HepG2 (cell line): ENCODE measurements around the gene OARD1. TPM values are rescaled to one million over a fixed set of nuclear protein-coding genes. Genes with fewer than 3 reads are reported as not detected.
A peak's percentile ranks its signal among the peaks of the same experiment; 100 is the strongest.
"Not testable (repeated sequence)": the region's sequence is repeated elsewhere in the genome, so short reads cannot be mapped to it uniquely, and the experiment has no call there.

ENCODE experiments used
- ATAC-seq: fragments of 200-7000 bp; cut with Tn5 transposase; 3 replicates; pipeline ENCODE4 v1.9.1; 2020; ENCODE audit warnings: mild to moderate bottlenecking, moderate library complexity
- BruUV-seq: library from RNA; stranded (reverse); fragments of 400-500 nt; replicated peaks from 2 replicates; lab custom pipeline; 2021; lab: Mats Ljungman, UMichigan
- CTCF ChIA-PET: fragments of 300-600 bp; formaldehyde crosslinking; extraction: SDS; loops from one replicate; lab custom pipeline; 2021; ENCODE audit warnings: low total read pairs, inconsistent platforms, low intra/inter-chr PET ratio; lab: Yijun Ruan, JAX
- POLR2A ChIA-PET: fragments of 350-600 bp; sonication (Branson Sonifier 250); formaldehyde crosslinking; loops from one replicate; lab custom pipeline; 2020; ENCODE audit warnings: antibody characterized with exemption, inconsistent platforms; lab: Yijun Ruan, JAX
- DNase-seq: peaks from one replicate; pipeline ENCODE4 v3.0.0-alpha.2; 2015; ENCODE audit warnings: low spot score
- FAIRE-seq: peaks from 3 replicates; lab custom pipeline; 2011; peaks lifted over from hg19 to GRCh38; lab: Jason Lieb, UNC
- H2AFZ ChIP-seq: one replicate; pipeline ENCODE4 v1.6.1; 2011; ENCODE audit warnings: low read length, inconsistent platforms
- H3K27ac ChIP-seq: fragments of 300-600 bp; 3 replicates; pipeline ENCODE4 v1.8.0; 2011; ENCODE audit warnings: mixed run types, mild to moderate bottlenecking, mixed read lengths, low read length, inconsistent platforms; ENCODE audit not compliant: insufficient read depth; ENCODE audit errors: extremely low read length
- H3K27me3 ChIP-seq, 2 experiments: fragments of 200-600 bp in 1 of 2; 2 replicates in 1 of 2; 3 replicates in 1 of 2; pipeline versions ENCODE4 v1.6.0 to v1.8.0; 2011; ENCODE audit warnings: low read length in 2 of 2, mild to moderate bottlenecking in 2 of 2, moderate library complexity in 2 of 2, inconsistent platforms in 1 of 2; ENCODE audit not compliant: insufficient read depth in 2 of 2, control insufficient read depth in 1 of 2
- H3K36me3 ChIP-seq, 2 experiments: fragments of 200-600 bp in 1 of 2; replicated peaks in 1 of 2; 2 replicates in 1 of 2; 3 replicates in 1 of 2; pipeline versions ENCODE4 v1.5.1 to v1.8.0; 2011; ENCODE audit warnings: low read length in 2 of 2, inconsistent platforms in 1 of 2; ENCODE audit not compliant: insufficient read depth in 2 of 2, control insufficient read depth in 1 of 2
- H3K4me1 ChIP-seq: 2 replicates; pipeline ENCODE4 v1.5.1; 2012; ENCODE audit warnings: low read length, inconsistent platforms; ENCODE audit not compliant: insufficient read depth
- H3K4me2 ChIP-seq: 2 replicates; pipeline ENCODE4 v1.6.0; 2011; ENCODE audit warnings: low read depth, low read length, inconsistent platforms
- H3K4me3 ChIP-seq, 3 experiments: fragments of 200-600 bp in 1 of 3; sonication (generic), shearing (Covaris generic) in 1 of 3; replicated peaks in 1 of 3; 2 replicates each; pipeline ENCODE4 v1.5.1; 2011 to 2016; ENCODE audit warnings: low read length in 3 of 3, inconsistent platforms in 2 of 3, low read depth in 2 of 3, mild to moderate bottlenecking in 2 of 3, control low read depth in 1 of 3, mixed read lengths in 1 of 3; ENCODE audit not compliant: insufficient read depth in 1 of 3
- H3K79me2 ChIP-seq: one replicate; pipeline ENCODE4 v1.6.1; 2011; ENCODE audit warnings: low read length, inconsistent platforms; ENCODE audit not compliant: insufficient read depth
- H3K9ac ChIP-seq: 2 replicates; pipeline ENCODE4 v1.6.0; 2011; ENCODE audit warnings: mild to moderate bottlenecking, low read depth, low read length, inconsistent platforms; ENCODE audit not compliant: insufficient read depth
- H3K9me3 ChIP-seq: 2 replicates; pipeline ENCODE4 v1.5.1; 2012; ENCODE audit warnings: mild to moderate bottlenecking, low read length
- H4K20me1 ChIP-seq: 2 replicates; pipeline ENCODE4 v1.6.0; 2011; ENCODE audit warnings: inconsistent platforms, mild to moderate bottlenecking, low read length, moderate library complexity; ENCODE audit not compliant: insufficient read depth
- FOXK2 ChIP-seq: fragments of 450-650 bp; IDR thresholded peaks from 2 replicates; pipeline ENCODE4 v1.6.1; 2016
- FOXM1 ChIP-seq: sonication (generic); formaldehyde crosslinking; IDR thresholded peaks from 2 replicates; pipeline ENCODE4 v1.5.0; 2020; ENCODE audit warnings: missing genetic modification reagents
- GABPB1 ChIP-seq: IDR thresholded peaks from 2 replicates; pipeline ENCODE4 v1.6.1; 2016; ENCODE audit warnings: mild to moderate bottlenecking, missing genetic modification reagents, moderate library complexity, missing compliant biosample characterization
- HBP1 ChIP-seq: IDR thresholded peaks from 2 replicates; pipeline ENCODE4 v1.6.1; 2016; ENCODE audit warnings: low read depth, control low read depth
- HDAC6 ChIP-seq: fragments of 200-600 bp; sonication (generic); IDR thresholded peaks from 2 replicates; pipeline ENCODE4 v1.7.0; 2017; ENCODE audit warnings: mild to moderate bottlenecking, antibody characterized with exemption, low read length, low read depth
- HNF4A ChIP-seq: sonication (generic); formaldehyde crosslinking; IDR thresholded peaks from 2 replicates; pipeline ENCODE4 v1.4.0; 2020; ENCODE audit warnings: missing genetic modification reagents
- NR2C2 ChIP-seq: sonication (generic); formaldehyde crosslinking; IDR thresholded peaks from 2 replicates; pipeline ENCODE4 v1.4.0; 2020; ENCODE audit warnings: missing genetic modification reagents, mild to moderate bottlenecking, moderate library complexity, borderline replicate concordance
- NR2F1 ChIP-seq, 2 experiments: fragments of 450-650 bp in 1 of 2; formaldehyde crosslinking in 1 of 2; IDR thresholded peaks; 2 replicates each; pipeline versions ENCODE4 v1.5.0 to v1.6.1; 2016 to 2020; ENCODE audit warnings: mild to moderate bottlenecking in 1 of 2, missing compliant biosample characterization in 1 of 2, missing genetic modification reagents in 1 of 2, moderate library complexity in 1 of 2
- NR2F6 ChIP-seq, 2 experiments: IDR thresholded peaks; 2 replicates each; pipeline ENCODE4 v1.6.1; 2016; ENCODE audit warnings: antibody characterized with exemption in 1 of 2, mild to moderate bottlenecking in 1 of 2
- RARA ChIP-seq: IDR thresholded peaks from 2 replicates; pipeline ENCODE4 v1.6.1; 2016; ENCODE audit warnings: missing genetic modification reagents, missing compliant biosample characterization
- SP5 ChIP-seq: IDR thresholded peaks from 2 replicates; pipeline ENCODE4 v1.6.1; 2016; ENCODE audit warnings: low read depth, borderline replicate concordance
- SYNCRIP ChIP-seq: fragments of 200-400 bp; formaldehyde crosslinking; IDR thresholded peaks from 2 replicates; pipeline ENCODE4 v1.6.1; 2018; ENCODE audit warnings: mild to moderate bottlenecking, low read depth, low read length; ENCODE audit not compliant: insufficient read depth
- YY1 ChIP-seq: IDR thresholded peaks from 2 replicates; pipeline ENCODE4 v1.6.1; 2011; ENCODE audit warnings: low read length, low read depth, moderate library complexity, mild to moderate bottlenecking; ENCODE audit not compliant: insufficient read depth, insufficient replicate concordance
- ZNF30 ChIP-seq: sonication (generic); formaldehyde crosslinking; IDR thresholded peaks from 2 replicates; pipeline ENCODE4 v1.5.0; 2020; ENCODE audit warnings: mild to moderate bottlenecking, missing genetic modification reagents
- ZNF75D ChIP-seq: sonication (generic); formaldehyde crosslinking; IDR thresholded peaks from 2 replicates; pipeline ENCODE4 v1.8.1; 2023; ENCODE audit warnings: missing genetic modification reagents, mild to moderate bottlenecking, borderline replicate concordance
- ZNF777 ChIP-seq: sonication (generic); formaldehyde crosslinking; IDR thresholded peaks from 2 replicates; pipeline ENCODE4 v1.4.0; 2020; ENCODE audit warnings: missing genetic modification reagents
- WGBS: methylation state at CpG from one replicate; pipeline ENCODE4 v1.1.6; 2017; ENCODE audit warnings: low lambda C conversion rate; 5-methylcytosine and 5-hydroxymethylcytosine counted together
- in situ Hi-C: cut with HindIII; loops from 2 replicates; pipeline ENCODE4 v1.10.0; 2017; ENCODE audit warnings: low pct_unique_long_range_greater_than_20kb; ENCODE audit not compliant: extremely low pct_ligation_motif_present
- intact Hi-C: fragments of 100-400 bp; cut with micrococcal nuclease; formaldehyde crosslinking; loops from one replicate; pipeline ENCODE4 v1.10.0; 2022; ENCODE audit not compliant: unreplicated experiment
- polyA plus RNA-seq, 8 experiments: library from polyadenylated mRNA; depleted of rRNA in 3 of 8; stranded (reverse) in 7 of 8; unstranded in 1 of 8; fragments of >200 nt; fragmentation: Illumina TruSeq in 4 of 8; extraction: Trizol in 4 of 8; gene quantifications; 2 replicates each; pipeline versions ENCODE4 v1.2.1 to v1.2.3, GENCODE V29; 2011 to 2016; ENCODE audit warnings: low read depth in 4 of 8, missing spikeins in 1 of 8, mixed read lengths in 1 of 8; ENCODE audit not compliant: insufficient read depth in 1 of 8
- total RNA-seq, 5 experiments: library from RNA; depleted of rRNA; stranded (reverse); fragments of >200 nt; fragmentation: Illumina TruSeq; extraction: Trizol; gene quantifications; 2 replicates each; pipeline ENCODE4 v1.2.3, GENCODE V29; 2016; ENCODE audit warnings: low read depth in 1 of 5
- TF ChIP-seq, protein P1 (sequence below): sonication (generic); formaldehyde crosslinking; IDR thresholded peaks from 2 replicates; pipeline ENCODE4 v1.4.0; 2020; ENCODE audit warnings: missing genetic modification reagents

OARD1 gene
- total and polyA plus RNA-seq, 2 of the 13 experiments (the other 11 are each of a cell fraction or from before 2014, with no cell fraction given): 18.4 to 49.0 TPM

DNA sequence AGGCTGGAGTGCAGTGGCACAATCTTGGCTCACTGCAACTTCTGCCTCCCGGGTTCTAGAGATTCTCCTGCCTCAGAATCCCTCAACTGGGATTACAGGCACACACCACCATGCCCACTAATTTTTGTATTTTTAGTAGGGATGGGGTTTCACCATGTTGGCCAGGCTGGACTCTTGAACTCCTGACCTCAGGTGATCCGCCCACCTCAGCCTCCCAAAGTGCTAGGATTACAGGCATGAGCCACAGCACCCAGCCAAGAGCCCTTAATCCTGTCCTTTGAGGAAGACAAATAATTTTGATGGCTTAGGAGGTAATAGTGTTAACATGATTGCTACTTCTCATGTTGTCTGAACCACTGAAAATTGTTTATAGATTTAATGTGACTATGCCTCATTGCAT is 42.9 kb upstream of the OARD1 start:
- in situ Hi-C loops; H3K36me3 ChIP-seq; CTCF ChIA-PET; H3K9me3 ChIP-seq; BruUV-seq; H3K4me3 ChIP-seq; H4K20me1 ChIP-seq; intact Hi-C loops; H2AFZ ChIP-seq; FAIRE-seq; DNase-seq; H3K4me2 ChIP-seq; H3K27ac ChIP-seq; H3K27me3 ChIP-seq; H3K79me2 ChIP-seq; POLR2A ChIA-PET; H3K9ac ChIP-seq; TF ChIP-seq NR2F6 (CRISPR knock-in tag; IDR thresholded peaks at IDR 0.05): not testable (repeated sequence)
- TF ChIP-seq NR2C2 (CRISPR knock-in tag) (peak; percentile 13; the same call in 1 of the 2 replicates), NR2F1 (CRISPR knock-in tag; IDR thresholded peaks at IDR 0.05) (peak in 1 of 2 experiments; percentile 33; a peak in 1 of 4 replicates), NR2F6 (IDR thresholded peaks at IDR 0.05) (0 out of 2 replicates have a peak, but pooled peaks have one; percentile 23), HNF4A (CRISPR knock-in tag) (peak; percentile 46; the same call in 1 of the 2 replicates), RARA (CRISPR knock-in tag) (peak; percentile 33; the same call in 1 of the 2 replicates)
- WGBS: 37% methylated on average over 2 of the region's 2 CpGs
- ATAC-seq: peak; percentile 41; the same call in 1 of the 3 replicates
- peaks cover 11% of the 10 kb centered on the region for H3K4me1 ChIP-seq

DNA sequence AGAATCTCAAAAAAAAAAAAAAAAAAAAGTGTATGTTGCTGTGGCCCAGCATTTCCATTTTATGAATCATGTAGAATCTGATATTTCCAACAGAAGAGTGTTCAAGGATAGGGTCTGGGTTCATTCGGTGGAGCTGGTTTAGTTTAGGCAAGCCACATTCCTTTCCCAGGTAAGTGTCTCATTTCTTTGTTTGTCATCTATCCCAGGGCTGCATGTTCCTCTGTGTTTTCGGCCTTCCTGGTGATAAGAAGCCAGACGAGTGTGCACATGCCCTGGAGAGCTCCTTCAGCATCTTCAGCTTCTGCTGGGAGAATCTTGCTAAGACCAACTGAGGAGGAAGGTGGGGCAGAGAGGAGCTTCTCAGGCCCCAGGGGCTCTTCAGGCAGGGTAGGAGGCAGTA is 38.9 kb upstream of the OARD1 start:
- Histone ChIP-seq H4K20me1 (no peaks in the 10 kb centered on the region), H3K4me1 (peaks cover 11% of the 10 kb centered on the region), H3K9ac (no peak overlapping the region), H3K4me3 (no peak overlapping the region), H3K79me2 (no peaks in the 10 kb centered on the region), H2AFZ (no peak overlapping the region), H3K27me3 (no peaks in the 10 kb centered on the region), H3K9me3 (no peaks in the 10 kb centered on the region), H3K27ac (no peak overlapping the region), H3K36me3 (no peaks in the 10 kb centered on the region), H3K4me2 (no peak overlapping the region)
- DNase-seq (no peak), ATAC-seq (no peak), FAIRE-seq (no peak)
- no TSS peak for BruUV-seq
- intact Hi-C loops (no loop called here), in situ Hi-C loops (no loop called here)
- ChIA-PET POLR2A (no interaction called here), CTCF (no interaction called here)
- 9% methylated on average over 3 of the region's 3 CpGs for WGBS
- TF ChIP-seq HDAC6 (no peak), FOXM1 (CRISPR knock-in tag) (no peak), GABPB1 (no peak), SYNCRIP (no peak), HBP1 (CRISPR knock-in tag) (no peak), YY1 (no peak), ZNF777 (CRISPR knock-in tag) (no peak), ZNF30 (no peak), SP5 (CRISPR knock-in tag) (no peak), FOXK2 (no peak), ZNF75D (CRISPR knock-in tag) (no peak)
- TF ChIP-seq, protein P1, sequence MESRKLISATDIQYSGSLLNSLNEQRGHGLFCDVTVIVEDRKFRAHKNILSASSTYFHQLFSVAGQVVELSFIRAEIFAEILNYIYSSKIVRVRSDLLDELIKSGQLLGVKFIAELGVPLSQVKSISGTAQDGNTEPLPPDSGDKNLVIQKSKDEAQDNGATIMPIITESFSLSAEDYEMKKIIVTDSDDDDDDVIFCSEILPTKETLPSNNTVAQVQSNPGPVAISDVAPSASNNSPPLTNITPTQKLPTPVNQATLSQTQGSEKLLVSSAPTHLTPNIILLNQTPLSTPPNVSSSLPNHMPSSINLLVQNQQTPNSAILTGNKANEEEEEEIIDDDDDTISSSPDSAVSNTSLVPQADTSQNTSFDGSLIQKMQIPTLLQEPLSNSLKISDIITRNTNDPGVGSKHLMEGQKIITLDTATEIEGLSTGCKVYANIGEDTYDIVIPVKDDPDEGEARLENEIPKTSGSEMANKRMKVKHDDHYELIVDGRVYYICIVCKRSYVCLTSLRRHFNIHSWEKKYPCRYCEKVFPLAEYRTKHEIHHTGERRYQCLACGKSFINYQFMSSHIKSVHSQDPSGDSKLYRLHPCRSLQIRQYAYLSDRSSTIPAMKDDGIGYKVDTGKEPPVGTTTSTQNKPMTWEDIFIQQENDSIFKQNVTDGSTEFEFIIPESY: no peak
